Upper lobe of left lung (tissue), 4 donors: ENCODE data around the gene VKORC1L1.

Experiments used
- POLR2A ChIP-seq, 4 donors: fragments of 450-650 bp; IDR thresholded peaks; one replicate each; pipeline ENCODE4 v1.5.1; 2016 to 2017; ENCODE audit warnings: antibody characterized with exemption in 4 of 4, mild to moderate bottlenecking in 2 of 4
- POLR2AphosphoS5 ChIP-seq, 2 donors: sonication (generic); formaldehyde crosslinking; IDR thresholded peaks; one replicate each; pipeline ENCODE4 v1.5.1; 2017; ENCODE audit warnings: antibody characterized with exemption in 2 of 2
- TF ChIP-seq, protein P1 (sequence below), 6 experiments: fragments of 450-650 bp in 4 of 6; fragments of 200-600 bp in 2 of 6; sonication (generic) in 2 of 6; IDR thresholded peaks; one replicate each; pipeline ENCODE4 v1.5.1; 2016 to 2019; ENCODE audit warnings: antibody characterized with exemption in 6 of 6

DNA sequence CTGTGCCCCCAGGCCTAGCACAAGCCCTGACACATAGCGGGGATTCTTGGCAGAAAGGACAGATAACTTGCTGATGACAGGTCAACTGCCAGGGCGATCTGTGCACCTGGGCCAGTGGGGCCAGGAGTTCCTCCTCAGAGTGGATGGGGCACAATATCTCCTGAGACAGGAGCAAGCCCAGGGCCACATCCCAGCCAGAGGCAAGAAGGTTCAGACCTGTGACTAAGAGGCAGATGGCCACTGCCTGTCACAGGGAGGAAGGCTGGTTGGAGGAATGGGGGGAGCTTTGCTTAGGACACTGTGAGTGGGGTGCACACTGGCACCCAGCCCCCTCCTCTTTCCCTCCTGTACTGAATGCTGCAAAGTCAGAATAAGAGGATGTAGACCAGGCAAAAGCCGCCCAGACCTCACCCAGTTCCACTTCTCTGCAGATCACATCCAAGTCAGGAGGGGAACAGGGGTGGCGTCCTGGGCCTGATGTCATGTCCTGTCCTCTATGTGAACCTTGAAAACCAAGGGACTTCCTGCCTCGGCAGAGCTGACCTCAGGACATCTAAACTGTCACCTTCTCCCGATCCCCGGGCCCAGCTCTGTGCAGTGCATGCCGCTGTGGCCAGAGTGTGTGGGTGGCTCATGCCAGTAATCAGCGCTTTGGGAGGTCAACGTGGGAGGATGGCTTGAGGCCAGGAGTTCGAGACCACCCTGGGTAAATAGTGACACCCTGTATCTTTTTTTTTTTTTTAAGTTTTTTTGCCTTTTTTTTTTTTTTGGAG lies 107.8 kb downstream of the VKORC1L1 start:
- TF ChIP-seq, protein P1, sequence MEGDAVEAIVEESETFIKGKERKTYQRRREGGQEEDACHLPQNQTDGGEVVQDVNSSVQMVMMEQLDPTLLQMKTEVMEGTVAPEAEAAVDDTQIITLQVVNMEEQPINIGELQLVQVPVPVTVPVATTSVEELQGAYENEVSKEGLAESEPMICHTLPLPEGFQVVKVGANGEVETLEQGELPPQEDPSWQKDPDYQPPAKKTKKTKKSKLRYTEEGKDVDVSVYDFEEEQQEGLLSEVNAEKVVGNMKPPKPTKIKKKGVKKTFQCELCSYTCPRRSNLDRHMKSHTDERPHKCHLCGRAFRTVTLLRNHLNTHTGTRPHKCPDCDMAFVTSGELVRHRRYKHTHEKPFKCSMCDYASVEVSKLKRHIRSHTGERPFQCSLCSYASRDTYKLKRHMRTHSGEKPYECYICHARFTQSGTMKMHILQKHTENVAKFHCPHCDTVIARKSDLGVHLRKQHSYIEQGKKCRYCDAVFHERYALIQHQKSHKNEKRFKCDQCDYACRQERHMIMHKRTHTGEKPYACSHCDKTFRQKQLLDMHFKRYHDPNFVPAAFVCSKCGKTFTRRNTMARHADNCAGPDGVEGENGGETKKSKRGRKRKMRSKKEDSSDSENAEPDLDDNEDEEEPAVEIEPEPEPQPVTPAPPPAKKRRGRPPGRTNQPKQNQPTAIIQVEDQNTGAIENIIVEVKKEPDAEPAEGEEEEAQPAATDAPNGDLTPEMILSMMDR (IDR thresholded peaks at IDR 0.05): no peak
- peak in 1 of 4 donors; percentile 39 for TF ChIP-seq POLR2A (IDR thresholded peaks at IDR 0.05)
- peak; percentile 61 to 70 for TF ChIP-seq POLR2AphosphoS5 (IDR thresholded peaks at IDR 0.05)
